CD4-positive, alpha-beta T cell treated with Interleukin-4 for 1 hour (primary cell): ENCODE results near the gene PPM1E.
"Not testable (repeated sequence)": the region's sequence is repeated elsewhere in the genome, so short reads cannot be mapped to it uniquely, and the experiment has no call there.

Experiments
- DNase-seq, 2 donors: peaks; one replicate each; pipeline ENCODE4 v3.0.0-alpha.2; 2020 to 2022

The PPM1E gene

DNA sequence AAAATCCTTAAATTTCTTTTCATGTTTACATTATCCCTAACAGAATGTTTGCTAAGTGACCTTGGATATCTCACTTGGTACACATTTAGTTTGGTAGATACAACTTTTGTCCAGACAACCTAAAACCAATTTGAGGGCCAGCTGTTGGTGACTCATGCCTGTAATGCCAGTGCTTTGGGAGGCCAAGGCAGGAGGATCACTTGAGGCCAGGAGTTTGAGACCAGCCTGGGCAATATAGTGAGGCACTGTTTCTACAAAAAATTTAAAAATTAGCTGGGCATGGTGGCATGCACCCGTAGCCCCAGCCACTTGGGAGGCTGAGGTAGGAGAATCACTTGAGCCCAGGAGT, 202.0 kb downstream of the PPM1E start:
- not testable (repeated sequence) for DNase-seq

DNA sequence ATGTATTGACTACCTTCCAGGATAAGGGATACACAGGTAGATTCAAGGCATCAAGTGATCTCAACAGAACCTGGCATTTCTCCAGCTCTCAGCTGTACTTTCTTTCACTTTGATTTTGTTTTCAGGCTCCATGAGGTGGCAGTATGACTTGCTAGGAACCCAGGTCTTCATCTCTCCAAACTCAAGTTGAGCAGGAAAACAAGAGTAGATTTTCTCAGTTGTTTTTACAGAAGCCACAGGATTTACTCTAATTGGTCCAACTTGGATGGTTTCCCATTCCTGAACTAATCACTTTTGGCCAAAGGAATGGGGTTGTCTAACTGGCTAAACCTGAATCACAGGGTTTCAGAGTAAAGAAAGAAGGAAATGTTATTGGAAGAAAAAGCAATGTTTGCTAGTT, 204.4 kb downstream of the PPM1E start:
- DNase-seq: no peak

GRCh38 chr17:58965221-58965620, 209.6 kb downstream of the PPM1E start:
- no peak for DNase-seq

DNA sequence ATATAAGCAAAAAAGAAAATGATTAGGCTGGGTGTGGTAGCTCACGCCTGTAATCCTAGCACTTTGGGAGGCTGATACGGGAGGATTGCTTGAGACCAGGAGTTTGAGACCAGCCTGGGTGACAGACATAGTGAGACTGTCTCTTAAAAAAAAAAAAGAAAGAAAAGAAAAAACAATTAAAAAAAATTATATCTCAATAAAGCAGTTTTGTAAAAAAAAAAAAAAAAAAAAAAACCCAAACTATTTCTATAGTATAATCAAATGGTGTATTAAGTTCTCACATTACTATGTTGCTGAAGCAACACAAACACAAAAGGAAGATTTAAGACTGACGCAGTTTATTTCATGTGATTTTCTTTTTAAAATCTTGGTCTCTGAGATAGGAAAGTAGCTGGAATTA, 210.6 kb downstream of the PPM1E start:
- no peak for DNase-seq

DNA sequence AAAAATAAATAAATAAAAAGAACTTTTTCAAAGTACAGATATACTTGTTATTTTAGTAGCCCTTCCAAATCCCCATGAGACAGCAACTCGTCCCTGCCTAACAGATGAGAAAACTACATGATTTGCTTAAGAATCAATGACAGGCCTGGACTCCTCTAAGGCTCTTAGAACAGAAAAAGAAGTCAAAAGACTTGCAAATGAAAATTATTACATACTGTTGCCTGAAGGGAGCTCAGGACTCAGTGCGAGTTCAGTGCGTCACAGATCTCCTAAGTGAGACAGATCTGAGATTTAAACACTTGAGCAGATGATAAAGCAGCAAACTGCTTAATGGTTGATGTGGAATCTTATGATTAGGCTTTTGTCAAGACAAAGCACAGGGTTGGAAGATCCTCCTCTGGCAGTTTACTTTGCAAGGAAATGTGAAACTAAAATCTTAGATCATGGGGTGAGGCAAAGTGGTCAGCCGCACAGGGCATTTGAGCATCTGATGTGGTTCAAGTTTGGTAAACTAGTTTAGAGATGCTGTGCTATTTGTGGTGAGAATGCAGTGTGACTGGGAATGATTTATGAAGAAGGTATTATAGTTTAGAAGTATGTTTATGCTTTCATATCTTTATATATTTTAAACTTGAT, 212.9 kb downstream of the PPM1E start:
- peak in 1 of 2 donors; percentile 2 for DNase-seq

DNA sequence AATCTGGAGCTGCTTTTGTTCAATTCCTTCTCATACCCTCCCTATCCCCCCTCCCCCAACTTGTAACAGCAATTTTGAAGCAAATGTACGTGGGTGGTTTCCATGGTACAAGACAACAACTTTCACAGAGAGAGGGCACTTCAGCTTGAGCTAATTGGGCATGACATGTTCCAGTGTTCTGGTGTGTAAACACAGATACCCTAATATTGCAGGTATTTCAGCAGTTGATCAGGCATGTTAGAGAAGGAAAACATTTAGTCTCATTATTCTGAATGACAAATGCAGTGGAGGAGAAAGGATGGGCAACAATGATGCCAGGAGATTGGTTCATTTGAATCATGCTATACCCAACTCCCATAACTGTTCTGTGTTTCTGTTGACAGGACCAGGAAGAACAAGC, 213.5 kb downstream of the PPM1E start:
- DNase-seq: no peak

DNA sequence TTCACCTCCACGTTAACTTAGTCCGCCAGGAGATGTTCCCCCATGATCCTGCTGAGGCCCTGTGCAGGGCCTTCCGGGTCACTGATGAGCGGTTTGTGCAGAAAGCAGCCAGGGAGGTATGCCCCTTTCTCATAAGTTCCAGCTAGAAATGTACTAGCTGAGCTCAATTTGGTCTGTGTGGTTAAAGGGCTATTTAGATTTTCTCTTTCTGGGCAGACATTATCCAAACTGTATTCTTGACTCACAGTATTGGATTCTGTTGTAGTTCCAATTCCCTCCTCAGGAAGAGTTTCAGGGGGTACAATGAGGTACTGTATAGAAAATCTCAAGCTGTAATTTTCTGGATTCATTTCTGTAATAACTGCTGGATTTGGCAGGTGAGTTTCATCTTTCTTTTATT, 214.0 kb downstream of the PPM1E start:
- no peak for DNase-seq

- no peak for DNase-seq
Observed at GRCh38 chr17:58970609-58971450, 215.2 kb downstream of the PPM1E start.

DNA sequence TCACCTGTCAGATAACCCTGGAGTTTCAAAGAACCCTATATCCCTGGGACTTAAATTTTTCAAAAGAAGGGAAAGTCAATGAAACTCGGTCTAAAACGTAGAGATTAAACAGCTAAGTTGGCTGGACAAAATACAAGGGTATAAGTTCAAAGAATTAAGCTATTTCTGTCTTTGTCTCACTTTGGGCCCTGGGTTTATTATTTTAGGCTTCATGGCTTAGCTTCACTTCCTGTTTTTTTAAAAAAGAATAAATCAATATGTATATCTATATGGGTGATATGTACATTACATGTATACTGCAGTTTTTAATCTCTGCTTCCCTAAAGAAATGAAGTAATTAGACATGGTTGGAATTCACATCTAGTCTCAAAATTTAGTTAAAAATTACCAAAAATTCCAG, 218.7 kb downstream of the PPM1E start:
- no peak for DNase-seq

DNA sequence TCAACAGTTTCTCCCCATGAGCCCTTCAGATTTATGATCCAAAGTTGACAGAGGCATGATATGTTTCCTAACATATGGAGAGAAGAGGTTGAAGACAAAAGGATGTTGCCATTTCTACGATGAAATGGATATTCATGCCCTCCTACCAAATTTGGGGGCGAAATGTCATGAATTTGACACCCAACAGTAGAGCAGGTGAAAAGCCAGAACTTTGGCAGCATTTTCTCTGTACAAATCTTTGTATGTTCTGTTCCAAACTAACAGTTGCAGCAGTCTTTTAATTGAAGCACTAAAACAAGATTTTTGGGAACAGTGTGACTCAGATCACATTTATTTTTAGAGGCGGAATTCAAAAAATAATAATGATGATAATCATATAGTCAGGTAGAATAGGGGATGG, 220.9 kb downstream of the PPM1E start:
- DNase-seq: no peak

GRCh38 chr17:58980706-58981481, 225.2 kb downstream of the PPM1E start:
- no peak for DNase-seq

GRCh38 chr17:58982626-58983025, 227.0 kb downstream of the PPM1E start:
- no peak for DNase-seq

DNA sequence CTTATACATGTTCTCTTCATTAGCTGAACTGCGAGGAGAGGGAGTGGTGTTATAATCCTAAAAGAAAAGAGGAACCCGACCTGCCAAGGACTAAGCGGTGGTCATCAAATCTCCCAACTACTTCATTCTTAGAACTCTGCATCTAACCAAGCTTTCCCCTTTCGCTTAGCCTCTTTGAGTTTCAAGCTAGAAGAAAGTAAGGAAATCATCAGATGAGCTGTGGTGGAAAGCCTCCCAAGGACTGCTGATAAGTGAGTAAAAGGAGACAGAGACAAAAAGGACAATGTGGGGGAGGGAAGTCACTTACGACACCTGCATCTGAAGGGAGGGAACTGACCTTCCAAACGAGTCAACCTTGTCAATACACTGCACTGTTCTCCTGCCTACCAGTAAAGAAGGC, 229.7 kb downstream of the PPM1E start:
- DNase-seq: no peak

DNA sequence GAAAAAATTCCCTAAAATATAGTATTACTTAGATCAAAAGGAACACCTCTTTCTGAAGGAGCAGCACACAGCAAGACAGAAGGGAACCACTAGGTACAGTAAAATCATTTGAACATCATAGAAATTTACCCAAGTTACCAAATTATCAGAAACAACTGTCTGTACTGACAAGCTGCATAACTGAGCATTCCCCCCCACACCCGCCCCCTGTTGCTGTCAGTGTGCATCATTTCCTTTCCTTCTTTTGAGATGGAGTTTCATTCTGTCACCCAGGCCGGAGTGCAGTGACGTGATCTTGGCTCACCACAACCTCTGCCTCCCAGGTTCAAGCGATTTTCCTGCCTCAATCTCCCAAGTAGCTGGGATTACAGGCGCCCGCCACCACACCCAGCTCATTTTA, 230.3 kb downstream of the PPM1E start:
- DNase-seq: no peak

DNA sequence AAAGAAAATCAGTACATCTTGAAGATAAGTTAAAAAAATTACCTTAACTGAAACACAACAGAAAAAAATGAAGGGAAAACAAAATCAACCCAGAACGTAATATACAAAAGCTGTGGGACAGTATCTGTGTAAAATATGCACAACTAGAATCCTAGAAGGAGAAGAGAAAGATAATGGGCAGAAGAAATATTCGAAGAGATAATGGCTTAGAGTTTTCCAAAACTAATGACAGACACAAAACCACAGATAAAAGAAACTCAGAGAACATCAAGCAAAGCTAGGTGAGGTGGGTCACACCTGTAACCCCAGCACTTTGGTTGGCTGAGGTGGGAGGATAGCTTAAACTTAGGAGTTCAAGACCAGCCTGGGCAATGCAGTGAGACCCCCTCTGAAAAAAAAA, 234.0 kb downstream of the PPM1E start:
- DNase-seq: no peak

DNA sequence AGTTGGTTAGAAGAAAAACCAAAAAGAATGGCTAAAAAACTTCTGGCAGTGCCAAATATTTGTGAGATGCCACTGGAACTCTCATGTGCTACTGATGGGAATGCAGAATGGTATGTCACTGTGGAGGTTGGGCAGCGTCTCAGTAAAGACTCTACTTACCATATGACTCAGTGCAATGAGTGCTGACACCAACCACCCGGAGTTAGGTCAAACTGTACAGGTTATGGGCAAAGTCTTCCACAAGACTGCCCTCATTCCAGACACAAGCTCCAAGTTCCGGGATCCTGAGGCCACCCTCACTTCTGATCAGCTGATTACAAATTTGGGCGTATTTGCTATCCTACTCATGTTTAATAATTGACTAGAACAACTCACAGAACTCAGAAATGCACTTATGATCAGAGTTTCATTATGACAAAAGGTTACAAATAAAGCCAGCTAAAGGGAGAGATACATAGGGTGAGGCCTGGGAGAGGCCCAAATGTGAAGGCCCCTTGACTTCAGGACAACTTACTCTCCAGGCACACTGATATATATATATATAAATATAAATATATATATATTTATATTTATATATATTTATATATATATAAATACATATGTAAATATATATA, 236.2 kb downstream of the PPM1E start:
- DNase-seq: no peak

- DNase-seq: no peak
Observed at GRCh38 chr17:58993311-58993710, 237.7 kb downstream of the PPM1E start.

- DNase-seq: no peak
Observed at GRCh38 chr17:58995247-58995940, 239.7 kb downstream of the PPM1E start.

DNA sequence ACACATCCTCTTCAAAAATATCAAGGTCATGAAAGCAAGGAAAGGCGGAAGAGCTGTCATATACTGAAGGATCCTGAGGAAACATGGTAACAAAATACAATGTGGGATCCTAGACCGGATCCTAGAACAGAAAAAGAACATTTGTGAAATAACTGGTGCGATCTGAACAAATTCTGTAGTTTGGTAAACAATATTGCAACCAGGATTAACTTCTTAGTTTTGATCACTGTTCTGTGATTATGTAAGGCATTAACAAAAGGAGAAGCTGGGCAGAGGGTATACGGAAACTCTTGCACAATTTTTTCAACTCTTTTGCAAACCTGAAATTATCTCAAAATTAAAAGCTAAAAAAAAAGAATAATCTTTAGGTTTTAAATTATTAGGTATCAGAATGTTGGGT, 241.3 kb downstream of the PPM1E start:
- no peak for DNase-seq

- DNase-seq: no peak
Observed at GRCh38 chr17:58997756-58998553, 242.3 kb downstream of the PPM1E start.

GRCh38 chr17:58998871-58999270, 243.2 kb downstream of the PPM1E start:
- no peak for DNase-seq

DNA sequence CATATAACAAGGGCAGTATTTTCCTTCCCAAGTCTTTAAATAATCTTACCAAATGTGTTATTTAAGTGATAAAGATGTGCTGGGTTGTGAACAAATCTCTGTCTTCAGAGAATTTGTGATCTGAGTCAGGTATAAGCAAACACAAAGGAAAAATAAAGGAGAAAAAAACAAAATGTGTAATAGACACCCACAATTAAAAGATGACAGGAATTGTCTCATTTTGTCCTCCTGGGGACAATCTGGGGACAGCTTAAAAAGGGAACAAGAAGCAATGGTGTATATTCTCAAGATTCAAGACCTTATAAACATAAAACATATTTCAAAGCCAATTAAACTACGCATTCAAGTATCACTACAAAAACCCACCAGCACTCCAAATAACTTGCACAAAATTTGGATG, 243.8 kb downstream of the PPM1E start:
- no peak for DNase-seq
